K562 (cell line): ENCODE measurements around the gene UBE3D. TPM values are rescaled to one million over a fixed set of nuclear protein-coding genes. Genes with fewer than 3 reads are reported as not detected.

Experiments
- ASH1L ChIP-seq: fragments of 450-650 bp; IDR thresholded peaks from 2 replicates; pipeline ENCODE4 v1.6.1; 2018; ENCODE audit warnings: borderline replicate concordance, mild to moderate bottlenecking, low read depth; ENCODE audit not compliant: partially characterized antibody
- CBX2 ChIP-seq: fragments of 200-600 bp; sonication (generic); IDR thresholded peaks from one replicate; pipeline ENCODE4 v1.6.1; 2012; ENCODE audit warnings: mild to moderate bottlenecking, low read length, inconsistent platforms; ENCODE audit not compliant: insufficient read depth, poor library complexity, severe bottlenecking
- CBX3 ChIP-seq, 2 experiments: IDR thresholded peaks; 1 replicate in 1 of 2; 2 replicates in 1 of 2; pipeline ENCODE4 v1.6.1; 2012; ENCODE audit warnings: inconsistent platforms in 2 of 2, low read length in 2 of 2, borderline replicate concordance in 1 of 2, control low read depth in 1 of 2
- CTCFL ChIP-seq: IDR thresholded peaks from 2 replicates; pipeline ENCODE4 v1.6.1; 2011; ENCODE audit warnings: borderline replicate concordance, low read depth, mild to moderate bottlenecking, moderate library complexity, low read length; ENCODE audit not compliant: insufficient read depth, poor library complexity, severe bottlenecking
- ELF2 ChIP-seq: fragments of 250-450 bp; sonication (Bioruptor Pico); IDR thresholded peaks from 2 replicates; pipeline ENCODE4 v1.5.0; 2021; ENCODE audit warnings: mild to moderate bottlenecking
- EWSR1 ChIP-seq: fragments of 450-650 bp; IDR thresholded peaks from 2 replicates; pipeline ENCODE4 v1.6.1; 2018; ENCODE audit warnings: borderline replicate concordance, mild to moderate bottlenecking, low read depth, moderate library complexity; ENCODE audit not compliant: partially characterized antibody
- HDAC6 ChIP-seq: IDR thresholded peaks from 2 replicates; pipeline ENCODE4 v1.6.1; 2012; ENCODE audit warnings: low read depth, mild to moderate bottlenecking, control low read depth, inconsistent platforms, low read length, moderate library complexity
- MAZ ChIP-seq, 2 experiments: fragments of 450-650 bp in 1 of 2; sonication (generic) in 1 of 2; formaldehyde crosslinking; IDR thresholded peaks in 1 of 2; conservative IDR thresholded peaks in 1 of 2; 2 replicates each; pipeline versions ENCODE4 v1.4.0 to v1.5.0; 2020; ENCODE audit warnings: mild to moderate bottlenecking in 1 of 2, missing genetic modification reagents in 1 of 2
- MTA2 ChIP-seq: fragments of 450-650 bp; IDR thresholded peaks from 2 replicates; pipeline ENCODE4 v1.6.1; 2016; ENCODE audit warnings: low read depth
- NCOA4 ChIP-seq: fragments of 450-650 bp; IDR thresholded peaks from 2 replicates; pipeline ENCODE4 v1.6.1; 2018; ENCODE audit warnings: mild to moderate bottlenecking; ENCODE audit not compliant: partially characterized antibody
- SETDB1 ChIP-seq: IDR thresholded peaks from one replicate; pipeline ENCODE4 v1.6.1; 2012; ENCODE audit warnings: low read length, control low read depth, inconsistent platforms
- SMARCA4 ChIP-seq: fragments of 450-650 bp; IDR thresholded peaks from 2 replicates; pipeline ENCODE4 v1.6.1; 2016
- SMARCC2 ChIP-seq: fragments of 450-650 bp; IDR thresholded peaks from 2 replicates; pipeline ENCODE4 v1.6.1; 2017; ENCODE audit warnings: antibody characterized with exemption, moderate library complexity, mild to moderate bottlenecking, low read depth
- SPI1 ChIP-seq: IDR thresholded peaks from 2 replicates; pipeline ENCODE4 v1.6.1; 2011; ENCODE audit warnings: low read depth, low read length, control low read depth, borderline replicate concordance
- ZMIZ1 ChIP-seq, 2 experiments: fragments of 150-350 bp in 1 of 2; IDR thresholded peaks; 2 replicates each; pipeline ENCODE4 v1.6.1; 2012 to 2016; ENCODE audit warnings: low read depth in 2 of 2, low read length in 2 of 2, mild to moderate bottlenecking in 1 of 2, moderate library complexity in 1 of 2
- ZNF696 ChIP-seq: fragments of 250-450 bp; sonication (Bioruptor Pico); conservative IDR thresholded peaks from 2 replicates; pipeline ENCODE4 v1.4.0; 2020; ENCODE audit warnings: mild to moderate bottlenecking, moderate library complexity
- ZNF717 ChIP-seq: fragments of 250-450 bp; sonication (Bioruptor Pico); IDR thresholded peaks from 2 replicates; pipeline ENCODE4 v1.5.0; 2021
- ZNF75A ChIP-seq: fragments of 450-650 bp; formaldehyde crosslinking; IDR thresholded peaks from 2 replicates; pipeline ENCODE4 v1.4.0; 2020; ENCODE audit warnings: mild to moderate bottlenecking
- polyA plus RNA-seq, 8 experiments: library from polyadenylated mRNA; depleted of rRNA in 4 of 8; stranded (reverse) in 5 of 8; unstranded in 3 of 8; fragments of >200 nt; fragmentation: Nextera tagmentation in 2 of 8; fragmentation: Illumina TruSeq in 1 of 8; extraction: Ambion mirVana in 2 of 8; extraction: Trizol in 1 of 8; gene quantifications; 2 replicates each; pipeline versions ENCODE4 v1.2.1 to v1.2.3, GENCODE V29; 2011 to 2014; ENCODE audit warnings: inconsistent platforms in 1 of 8, missing spikeins in 1 of 8
- total RNA-seq, 7 experiments: library from RNA; depleted of rRNA in 6 of 7; stranded (reverse); fragments of >200 nt in 6 of 7; fragmentation: Illumina TruSeq in 2 of 7; extraction: Trizol in 2 of 7; gene quantifications; 2 replicates each; pipeline versions ENCODE4 v1.2.1 to v1.2.3, GENCODE V29; 2011 to 2021; ENCODE audit warnings: low replicate concordance in 1 of 7
- TF ChIP-seq, protein P1 (sequence below): fragments of 450-650 bp; formaldehyde crosslinking; IDR thresholded peaks from 2 replicates; pipeline ENCODE4 v1.4.0; 2022; ENCODE audit warnings: missing genetic modification characterization
- TF ChIP-seq, protein P2 (sequence below): fragments of 250-450 bp; sonication (Bioruptor Pico); IDR thresholded peaks from 2 replicates; pipeline ENCODE4 v1.5.0; 2020; ENCODE audit warnings: mild to moderate bottlenecking, borderline replicate concordance

UBE3D gene
- total and polyA plus RNA-seq, 9 of the 15 experiments (the other 6 are each of a cell fraction or from before 2014, with no cell fraction given) = 9.4 to 17.6 (median 11.9) TPM

GRCh38 chr6:82984720-82985119 lies 80.9 kb downstream of the UBE3D start (continued):
- TF ChIP-seq, protein P1, sequence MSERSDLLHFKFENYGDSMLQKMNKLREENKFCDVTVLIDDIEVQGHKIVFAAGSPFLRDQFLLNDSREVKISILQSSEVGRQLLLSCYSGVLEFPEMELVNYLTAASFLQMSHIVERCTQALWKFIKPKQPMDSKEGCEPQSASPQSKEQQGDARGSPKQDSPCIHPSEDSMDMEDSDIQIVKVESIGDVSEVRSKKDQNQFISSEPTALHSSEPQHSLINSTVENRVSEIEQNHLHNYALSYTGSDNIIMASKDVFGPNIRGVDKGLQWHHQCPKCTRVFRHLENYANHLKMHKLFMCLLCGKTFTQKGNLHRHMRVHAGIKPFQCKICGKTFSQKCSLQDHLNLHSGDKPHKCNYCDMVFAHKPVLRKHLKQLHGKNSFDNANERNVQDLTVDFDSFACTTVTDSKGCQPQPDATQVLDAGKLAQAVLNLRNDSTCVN (CRISPR knock-in tag) = no peak
- TF ChIP-seq SETDB1 = no peak
- TF ChIP-seq ZNF75A (CRISPR knock-in tag) = no peak
- no peak for TF ChIP-seq ZNF717 (CRISPR knock-in tag)
- no peak for TF ChIP-seq ASH1L
- no peak for TF ChIP-seq ZNF696 (CRISPR knock-in tag)
- TF ChIP-seq CTCFL = no peak
- TF ChIP-seq, protein P2, sequence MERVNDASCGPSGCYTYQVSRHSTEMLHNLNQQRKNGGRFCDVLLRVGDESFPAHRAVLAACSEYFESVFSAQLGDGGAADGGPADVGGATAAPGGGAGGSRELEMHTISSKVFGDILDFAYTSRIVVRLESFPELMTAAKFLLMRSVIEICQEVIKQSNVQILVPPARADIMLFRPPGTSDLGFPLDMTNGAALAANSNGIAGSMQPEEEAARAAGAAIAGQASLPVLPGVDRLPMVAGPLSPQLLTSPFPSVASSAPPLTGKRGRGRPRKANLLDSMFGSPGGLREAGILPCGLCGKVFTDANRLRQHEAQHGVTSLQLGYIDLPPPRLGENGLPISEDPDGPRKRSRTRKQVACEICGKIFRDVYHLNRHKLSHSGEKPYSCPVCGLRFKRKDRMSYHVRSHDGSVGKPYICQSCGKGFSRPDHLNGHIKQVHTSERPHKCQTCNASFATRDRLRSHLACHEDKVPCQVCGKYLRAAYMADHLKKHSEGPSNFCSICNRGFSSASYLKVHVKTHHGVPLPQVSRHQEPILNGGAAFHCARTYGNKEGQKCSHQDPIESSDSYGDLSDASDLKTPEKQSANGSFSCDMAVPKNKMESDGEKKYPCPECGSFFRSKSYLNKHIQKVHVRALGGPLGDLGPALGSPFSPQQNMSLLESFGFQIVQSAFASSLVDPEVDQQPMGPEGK (CRISPR knock-in tag) = no peak
- TF ChIP-seq MTA2 = peak; percentile 66
- TF ChIP-seq NCOA4 = no peak
- no peak for TF ChIP-seq SPI1
- TF ChIP-seq ZMIZ1 (IDR thresholded peaks at IDR 0.05; ENCODE audit: low read depth in 2 of 2, low read length in 2 of 2) = 0 out of 4 replicates have a peak, but pooled peaks of 1 of the 2 experiments have one; percentile 65
- no peak for TF ChIP-seq CBX2
- TF ChIP-seq HDAC6 = no peak
- no peak for TF ChIP-seq CBX3 (IDR thresholded peaks at IDR 0.05; ENCODE audit: borderline replicate concordance in 1 of 2, low read length in 2 of 2)
- no peak for TF ChIP-seq EWSR1
- TF ChIP-seq SMARCC2 = peak; percentile 35; the same call in 1 of the 2 replicates
- TF ChIP-seq ELF2 (CRISPR knock-in tag) = no peak
- no peak for TF ChIP-seq MAZ (CRISPR knock-in tag; conservative IDR thresholded peaks at IDR 0.05 in 1 of 2, IDR thresholded peaks at IDR 0.05 in 1 of 2)
- TF ChIP-seq SMARCA4 = peak; percentile 83
